Progenitor cell of endocrine pancreas (in vitro differentiated cells): ENCODE data around the gene DSG2. TPM values are rescaled to one million over a fixed set of nuclear protein-coding genes. Genes with fewer than 3 reads are reported as not detected.

Source experiments
- DNase-seq: peaks from one replicate; pipeline ENCODE4 v3.0.0; 2021; ENCODE audit warnings: low spot score; ENCODE audit not compliant: unreplicated experiment
- H3K27ac Mint-ChIP-seq: 2 replicates; pipeline ENCODE4 v1.8.0; 2021; ENCODE audit warnings: mild to moderate bottlenecking, moderate library complexity, mixed read lengths
- H3K27me3 Mint-ChIP-seq: 2 replicates; pipeline ENCODE4 v1.8.0; 2021; ENCODE audit warnings: mixed read lengths
- H3K36me3 Mint-ChIP-seq: 2 replicates; pipeline ENCODE4 v1.8.0; 2022; ENCODE audit warnings: mixed read lengths; ENCODE audit not compliant: insufficient read depth
- H3K4me1 Mint-ChIP-seq: 2 replicates; pipeline ENCODE4 v1.8.0; 2021; ENCODE audit warnings: low read depth, mixed read lengths
- H3K4me3 Mint-ChIP-seq: 2 replicates; pipeline ENCODE4 v1.8.0; 2021; ENCODE audit warnings: low read depth, mild to moderate bottlenecking, moderate library complexity, mixed read lengths
- H3K9me3 Mint-ChIP-seq: 2 replicates; pipeline ENCODE4 v1.8.0; 2021; ENCODE audit warnings: low read depth, mixed read lengths
- CTCF ChIP-seq: fragments of 200-600 bp; sonication (generic); IDR thresholded peaks from one replicate; pipeline ENCODE4 v1.5.0; 2021; ENCODE audit warnings: antibody characterized with exemption, mild to moderate bottlenecking; ENCODE audit not compliant: unreplicated experiment
- total RNA-seq: library from RNA; stranded (reverse); gene quantifications from 2 replicates; pipeline ENCODE4 v1.2.1, GENCODE V29; 2021

Gene DSG2
- total RNA-seq, 1 donor from 2014 or later, result 120 TPM

GRCh38 chr18:31591628-31592027 lies 93.7 kb downstream of the DSG2 start, which contains the start of gene TTR:
TSS of gene TTR (plus strand) at chr18:31591877. CDS start at chr18:31591903, 26 bp downstream.
- DNase-seq, result no peak

GRCh38 chr18:31592506-31593157 lies 94.7 kb downstream of the DSG2 start:
- no peak for DNase-seq
- Mint-ChIP-seq H3K27ac (no peak overlapping the region), H3K4me1 (peaks cover 39% of the 10 kb centered on the region), H3K4me3 (no peak overlapping the region), H3K36me3 (peaks cover 4% of the 10 kb centered on the region), H3K27me3 (no peaks in the 10 kb centered on the region), H3K9me3 (peaks cover 9% of the 10 kb centered on the region)
- no peak for TF ChIP-seq CTCF

More at GRCh38 chr18:31591628-31592027, 93.7 kb downstream of the DSG2 start, which contains the start of gene TTR:
- peak within 1 kb of the TSS; percentile 37 for H3K4me3 Mint-ChIP-seq
- TF ChIP-seq CTCF, result no peak
- peaks cover 47% of the 10 kb centered on the region for H3K4me1 Mint-ChIP-seq
- H3K27me3 Mint-ChIP-seq, result no peaks in the 10 kb centered on the region
- peak within 1 kb of the TSS; percentile 29 for H3K27ac Mint-ChIP-seq
- H3K36me3 Mint-ChIP-seq, result peaks cover 4% of the 10 kb centered on the region
- H3K9me3 Mint-ChIP-seq, result peaks cover 9% of the 10 kb centered on the region

- Mint-ChIP-seq H3K27ac (no peak overlapping the region), H3K9me3 (no peaks in the 10 kb centered on the region), H3K4me3 (no peak overlapping the region), H3K36me3 (peaks cover 4% of the 10 kb centered on the region), H3K4me1 (peaks cover 34% of the 10 kb centered on the region), H3K27me3 (no peaks in the 10 kb centered on the region)
- no peak for DNase-seq
- TF ChIP-seq CTCF, result no peak
These were observed 97.3 kb downstream of the DSG2 start for GRCh38 chr18:31595121-31595771.

GRCh38 chr18:31596081-31596872 lies 98.3 kb downstream of the DSG2 start:
- peaks cover 4% of the 10 kb centered on the region for H3K36me3 Mint-ChIP-seq
- no peak for TF ChIP-seq CTCF
- DNase-seq, result no peak
- H3K4me1 Mint-ChIP-seq, result peaks cover 27% of the 10 kb centered on the region
- H3K9me3 Mint-ChIP-seq, result no peaks in the 10 kb centered on the region
- no peak overlapping the region for H3K27ac Mint-ChIP-seq
- no peaks in the 10 kb centered on the region for H3K27me3 Mint-ChIP-seq
- H3K4me3 Mint-ChIP-seq, result no peak overlapping the region
